ENCODE data around the gene TMSB4X.

Gene TMSB4X

GRCh38 chrX:13023979-13024378 is 49.1 kb downstream of the TMSB4X start:
- Histone ChIP-seq H3K27ac (ENCODE audit: poor library complexity, severe bottlenecking) (no peak overlapping the region), H3K27me3 (ENCODE audit: insufficient read depth, poor library complexity, severe bottlenecking) (no peaks in the 10 kb centered on the region), H3K4me1 (ENCODE audit: insufficient read depth, poor library complexity, severe bottlenecking) (peaks cover 11% of the 10 kb centered on the region), H3K36me3 (ENCODE audit: low read depth) (no peaks in the 10 kb centered on the region), H3K9me3 (ENCODE audit: severe bottlenecking) (no peaks in the 10 kb centered on the region), H3K4me3 (ENCODE audit: severe bottlenecking) (no peak overlapping the region)
- ATAC-seq (ENCODE audit: low read depth) (no peak), DNase-seq (ENCODE audit: low spot score) (no peak)
- TF ChIP-seq CTCF (IDR thresholded peaks at IDR 0.05; ENCODE audit: poor library complexity, severe bottlenecking) = no peak

GRCh38 chrX:13024986-13025385 is 50.1 kb downstream of the TMSB4X start:
- no peak for TF ChIP-seq CTCF (IDR thresholded peaks at IDR 0.05; ENCODE audit: poor library complexity, severe bottlenecking)
- H3K4me1 ChIP-seq (ENCODE audit: insufficient read depth, poor library complexity, severe bottlenecking) = peaks cover 22% of the 10 kb centered on the region
- H3K4me3 ChIP-seq (ENCODE audit: severe bottlenecking) = no peak overlapping the region
- no peaks in the 10 kb centered on the region for H3K9me3 ChIP-seq (ENCODE audit: severe bottlenecking)
- H3K27me3 ChIP-seq (ENCODE audit: insufficient read depth, poor library complexity, severe bottlenecking) = no peaks in the 10 kb centered on the region
- H3K27ac ChIP-seq (ENCODE audit: poor library complexity, severe bottlenecking) = no peak overlapping the region
- no peaks in the 10 kb centered on the region for H3K36me3 ChIP-seq (ENCODE audit: low read depth)
- no peak for DNase-seq (ENCODE audit: low spot score)
- ATAC-seq (ENCODE audit: low read depth) = no peak
